Panc1 (cell line): ENCODE measurements around the gene ZFHX3.

Experiments
- CTCF ChIP-seq: fragments of 450-650 bp; IDR thresholded peaks from 2 replicates; pipeline ENCODE4 v1.5.1; 2017; ENCODE audit warnings: mild to moderate bottlenecking
- TCF7L2 ChIP-seq: IDR thresholded peaks from 2 replicates; pipeline ENCODE4 v1.6.1; 2011; ENCODE audit warnings: mild to moderate bottlenecking, low read depth, low read length, inconsistent platforms

DNA sequence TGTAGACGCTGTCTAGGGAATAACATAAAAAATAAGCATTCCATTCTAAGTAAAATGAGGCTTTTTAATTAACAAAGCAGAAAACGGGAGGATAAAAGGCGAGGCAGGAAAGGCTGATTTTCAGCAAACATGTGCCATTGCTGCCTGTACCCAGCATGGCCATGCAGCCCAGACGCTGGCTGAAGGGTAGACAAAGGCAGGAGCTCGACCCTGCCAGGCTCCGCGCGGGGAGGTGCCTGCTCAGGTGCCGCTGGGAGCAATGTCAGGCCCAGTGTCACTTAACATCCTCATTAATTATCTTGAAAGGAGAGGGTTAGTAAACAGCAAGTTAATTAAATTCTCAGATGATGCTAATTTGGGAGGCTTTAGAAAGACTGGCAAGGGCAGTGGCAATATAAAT, 136.0 kb downstream of the ZFHX3 start:
- TF ChIP-seq TCF7L2 (no peak), CTCF (no peak)
